DND-41 (cell line): ENCODE measurements around the gene ANKRD11.

Source experiments
- EZH2 ChIP-seq: IDR thresholded peaks from 3 replicates; pipeline ENCODE4 v1.6.1; 2012; ENCODE audit warnings: borderline replicate concordance, low read depth, mild to moderate bottlenecking, moderate library complexity, low read length, inconsistent platforms; ENCODE audit not compliant: severe bottlenecking
- TF ChIP-seq, protein P1 (sequence below): IDR thresholded peaks from 2 replicates; pipeline ENCODE4 v1.5.1; 2012; ENCODE audit warnings: borderline replicate concordance, low read length, moderate library complexity, mild to moderate bottlenecking; ENCODE audit not compliant: poor library complexity, severe bottlenecking; ENCODE audit errors: extremely low read depth

- TF ChIP-seq, protein P1, sequence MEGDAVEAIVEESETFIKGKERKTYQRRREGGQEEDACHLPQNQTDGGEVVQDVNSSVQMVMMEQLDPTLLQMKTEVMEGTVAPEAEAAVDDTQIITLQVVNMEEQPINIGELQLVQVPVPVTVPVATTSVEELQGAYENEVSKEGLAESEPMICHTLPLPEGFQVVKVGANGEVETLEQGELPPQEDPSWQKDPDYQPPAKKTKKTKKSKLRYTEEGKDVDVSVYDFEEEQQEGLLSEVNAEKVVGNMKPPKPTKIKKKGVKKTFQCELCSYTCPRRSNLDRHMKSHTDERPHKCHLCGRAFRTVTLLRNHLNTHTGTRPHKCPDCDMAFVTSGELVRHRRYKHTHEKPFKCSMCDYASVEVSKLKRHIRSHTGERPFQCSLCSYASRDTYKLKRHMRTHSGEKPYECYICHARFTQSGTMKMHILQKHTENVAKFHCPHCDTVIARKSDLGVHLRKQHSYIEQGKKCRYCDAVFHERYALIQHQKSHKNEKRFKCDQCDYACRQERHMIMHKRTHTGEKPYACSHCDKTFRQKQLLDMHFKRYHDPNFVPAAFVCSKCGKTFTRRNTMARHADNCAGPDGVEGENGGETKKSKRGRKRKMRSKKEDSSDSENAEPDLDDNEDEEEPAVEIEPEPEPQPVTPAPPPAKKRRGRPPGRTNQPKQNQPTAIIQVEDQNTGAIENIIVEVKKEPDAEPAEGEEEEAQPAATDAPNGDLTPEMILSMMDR = no peak
- TF ChIP-seq EZH2 = no peak
Observed at GRCh38 chr16:89426736-89427530, 63.4 kb downstream of the ANKRD11 start.
